Smooth muscle cell (in vitro differentiated cells): ENCODE results near the gene HIP1. TPM values are rescaled to one million over a fixed set of nuclear protein-coding genes. Genes with fewer than 3 reads are reported as not detected.

Source experiments
- DNase-seq: peaks from one replicate; lab custom pipeline; 2025; ENCODE audit not compliant: unreplicated experiment; lab: John Stamatoyannopoulos, UW
- H2AFZ ChIP-seq: fragments of 200-600 bp; sonication (generic); 2 replicates; pipeline ENCODE4 v1.6.0; 2016; ENCODE audit warnings: antibody characterized with exemption, low read depth, mild to moderate bottlenecking
- H3F3A ChIP-seq: fragments of 200-600 bp; sonication (generic); 2 replicates; pipeline ENCODE4 v1.6.0; 2017; ENCODE audit warnings: antibody characterized with exemption, low read depth
- H3K27ac ChIP-seq: fragments of 200-600 bp; sonication (generic); 2 replicates; pipeline ENCODE4 v1.5.1; 2016; ENCODE audit warnings: low read depth, mild to moderate bottlenecking
- H3K27me3 ChIP-seq: fragments of 200-600 bp; sonication (generic); 2 replicates; pipeline ENCODE4 v1.6.1; 2016; ENCODE audit warnings: low read depth, mild to moderate bottlenecking
- H3K36me3 ChIP-seq: fragments of 200-600 bp; sonication (generic); 2 replicates; pipeline ENCODE4 v1.5.1; 2016; ENCODE audit warnings: low read depth
- H3K4me1 ChIP-seq: fragments of 200-600 bp; sonication (generic); 2 replicates; pipeline ENCODE4 v1.5.1; 2016; ENCODE audit warnings: low read depth
- H3K4me2 ChIP-seq: fragments of 200-600 bp; sonication (generic); 2 replicates; pipeline ENCODE4 v1.6.0; 2016; ENCODE audit warnings: mild to moderate bottlenecking
- H3K4me3 ChIP-seq: fragments of 200-600 bp; sonication (generic); 2 replicates; pipeline ENCODE4 v1.5.1; 2016; ENCODE audit warnings: mild to moderate bottlenecking
- H3K79me2 ChIP-seq: fragments of 200-600 bp; sonication (generic); 2 replicates; pipeline ENCODE4 v1.6.0; 2016; ENCODE audit warnings: low read depth, mild to moderate bottlenecking
- H3K9ac ChIP-seq: fragments of 200-600 bp; sonication (generic); 2 replicates; pipeline ENCODE4 v1.6.0; 2016; ENCODE audit warnings: low read depth
- H3K9me3 ChIP-seq: fragments of 200-600 bp; sonication (generic); replicated peaks from 2 replicates; pipeline ENCODE4 v1.5.1; 2016; ENCODE audit warnings: low read depth
- H4K20me1 ChIP-seq: fragments of 200-600 bp; sonication (generic); 2 replicates; pipeline ENCODE4 v1.6.0; 2016; ENCODE audit warnings: low read depth
- CTCF ChIP-seq: fragments of 200-600 bp; sonication (generic); IDR thresholded peaks from 2 replicates; pipeline ENCODE4 v1.5.1; 2017; ENCODE audit warnings: borderline replicate concordance, mild to moderate bottlenecking, antibody characterized with exemption; ENCODE audit not compliant: insufficient read depth, poor library complexity, severe bottlenecking
- WGBS: methylation state at CpG from one replicate; pipeline ENCODE4 v1.1.7; 2016; ENCODE audit warnings: low lambda C conversion rate; 5-methylcytosine and 5-hydroxymethylcytosine counted together
- polyA plus RNA-seq: library from polyadenylated mRNA; unstranded; fragments of >200 nt; fragmentation: Nextera tagmentation; extraction: Ambion mirVana; gene quantifications from 2 replicates; pipeline ENCODE4 v1.2.1, GENCODE V29; 2016
- total RNA-seq: library from RNA; depleted of rRNA; stranded (reverse); fragments of >200 nt; gene quantifications from 2 replicates; pipeline ENCODE4 v1.2.3, GENCODE V29; 2014

Gene HIP1
- total and polyA plus RNA-seq, 2 experiments from 2014 or later: 4.7 to 8.4 TPM

- H2AFZ ChIP-seq: no peak overlapping the region
- no peaks in the 10 kb centered on the region for H4K20me1 ChIP-seq
- H3K79me2 ChIP-seq: no peaks in the 10 kb centered on the region
- H3K27me3 ChIP-seq: no peaks in the 10 kb centered on the region
- no peaks in the 10 kb centered on the region for H3K4me1 ChIP-seq
- no peak overlapping the region for H3K4me2 ChIP-seq
- H3K36me3 ChIP-seq: no peaks in the 10 kb centered on the region
- H3K4me3 ChIP-seq: no peak overlapping the region
- TF ChIP-seq CTCF: no peak
- 93% methylated on average over 3 of the region's 3 CpGs for WGBS
- H3K27ac ChIP-seq: no peak overlapping the region
- H3K9me3 ChIP-seq: no peaks in the 10 kb centered on the region
- H3F3A ChIP-seq: no peaks in the 10 kb centered on the region
- H3K9ac ChIP-seq: no peak overlapping the region
- no peak for DNase-seq
These were observed 108.2 kb downstream of the HIP1 start for GRCh38 chr7:75630549-75630948.

- Histone ChIP-seq H3K4me3 (no peak overlapping the region), H3K4me1 (no peaks in the 10 kb centered on the region), H3K9me3 (no peaks in the 10 kb centered on the region), H4K20me1 (no peaks in the 10 kb centered on the region), H3K4me2 (no peak overlapping the region), H3K9ac (no peak overlapping the region), H3K27me3 (no peaks in the 10 kb centered on the region), H2AFZ (no peak overlapping the region), H3K27ac (no peak overlapping the region), H3F3A (no peaks in the 10 kb centered on the region), H3K79me2 (no peaks in the 10 kb centered on the region), H3K36me3 (no peaks in the 10 kb centered on the region)
- WGBS: 97% methylated on average over 8 of the region's 8 CpGs
- TF ChIP-seq CTCF: no peak
- DNase-seq: no peak
These were observed 109.7 kb downstream of the HIP1 start for GRCh38 chr7:75629044-75629443.

- H3K4me2 ChIP-seq: no peak overlapping the region
- no peaks in the 10 kb centered on the region for H3K9me3 ChIP-seq
- H3F3A ChIP-seq: no peaks in the 10 kb centered on the region
- no peaks in the 10 kb centered on the region for H3K27me3 ChIP-seq
- TF ChIP-seq CTCF: no peak
- H3K4me3 ChIP-seq: no peak overlapping the region
- H2AFZ ChIP-seq: no peak overlapping the region
- no peaks in the 10 kb centered on the region for H3K4me1 ChIP-seq
- H3K27ac ChIP-seq: no peak overlapping the region
- no peak overlapping the region for H3K9ac ChIP-seq
- no peaks in the 10 kb centered on the region for H4K20me1 ChIP-seq
- no peaks in the 10 kb centered on the region for H3K36me3 ChIP-seq
- DNase-seq: no peak
- no peaks in the 10 kb centered on the region for H3K79me2 ChIP-seq
These were observed 110.7 kb downstream of the HIP1 start for GRCh38 chr7:75628055-75628454.

GRCh38 chr7:75626954-75627353 is 111.8 kb downstream of the HIP1 start:
- no peak overlapping the region for H2AFZ ChIP-seq
- WGBS: 70% methylated on average over 2 of the region's 2 CpGs

More at GRCh38 chr7:75626954-75627353, 111.8 kb downstream of the HIP1 start:
- H3K4me3 ChIP-seq: no peak overlapping the region
- no peak overlapping the region for H3K27ac ChIP-seq
- no peaks in the 10 kb centered on the region for H3K27me3 ChIP-seq
- H3K9me3 ChIP-seq: no peaks in the 10 kb centered on the region
- H3K4me2 ChIP-seq: no peak overlapping the region
- no peaks in the 10 kb centered on the region for H4K20me1 ChIP-seq
- no peaks in the 10 kb centered on the region for H3K36me3 ChIP-seq
- DNase-seq: no peak
- no peaks in the 10 kb centered on the region for H3F3A ChIP-seq
- H3K79me2 ChIP-seq: no peaks in the 10 kb centered on the region
- no peak overlapping the region for H3K9ac ChIP-seq
- H3K4me1 ChIP-seq: no peaks in the 10 kb centered on the region
- no peak for TF ChIP-seq CTCF
